ENCODE measurements around the gene CD4.

CD4 gene

GRCh38 chr12:6778574-6779550 is 10.5 kb upstream of the CD4 start:
- DNase-seq: peak; percentile 96

- no peak for DNase-seq
Observed at GRCh38 chr12:6779708-6780432, 9.5 kb upstream of the CD4 start.

- DNase-seq: no peak
Observed at GRCh38 chr12:6780573-6780972, 8.8 kb upstream of the CD4 start.

GRCh38 chr12:6782119-6782518 is 7.2 kb upstream of the CD4 start:
- no peak for DNase-seq

GRCh38 chr12:6782850-6783566 is 6.3 kb upstream of the CD4 start:
- DNase-seq: no peak

GRCh38 chr12:6783828-6784227 is 5.5 kb upstream of the CD4 start:
- DNase-seq: no peak

- no peak for DNase-seq
Observed at GRCh38 chr12:6784296-6784695, 5.0 kb upstream of the CD4 start.

GRCh38 chr12:6784761-6785160 is 4.6 kb upstream of the CD4 start:
- DNase-seq: no peak

GRCh38 chr12:6786416-6787094 is 2.8 kb upstream of the CD4 start:
- no peak for DNase-seq

GRCh38 chr12:6787309-6787708 is 2.0 kb upstream of the CD4 start:
- DNase-seq: no peak

GRCh38 chr12:6790496-6791150 is 1.3 kb downstream of the CD4 start:
- DNase-seq: peak; percentile 40

GRCh38 chr12:6791931-6792520 is 2.7 kb downstream of the CD4 start:
- DNase-seq: no peak

- peak; percentile 74 for DNase-seq
Observed at GRCh38 chr12:6792522-6793201, 3.3 kb downstream of the CD4 start.

GRCh38 chr12:6795088-6795487 is 5.8 kb downstream of the CD4 start:
- DNase-seq: no peak

- DNase-seq: no peak
Observed at GRCh38 chr12:6796576-6796975, 7.2 kb downstream of the CD4 start.

- no peak for DNase-seq
Observed at GRCh38 chr12:6799147-6799546, 9.8 kb downstream of the CD4 start.

GRCh38 chr12:6807170-6807569 is 17.8 kb downstream of the CD4 start:
- no peak for DNase-seq

GRCh38 chr12:6809056-6809455 is 19.7 kb downstream of the CD4 start:
- no peak for DNase-seq

GRCh38 chr12:6810758-6811157 is 21.4 kb downstream of the CD4 start:
- DNase-seq: no peak

GRCh38 chr12:6813363-6813762 is 24.0 kb downstream of the CD4 start:
- no peak for DNase-seq

GRCh38 chr12:6816598-6816997 is 27.3 kb downstream of the CD4 start:
- DNase-seq: no peak

Measured in hematopoietic multipotent progenitor cell treated with erythropoietin and hydrocortisone succinate and interleukin-3 and kit ligand, for 4 days (in vitro differentiated cells).